ENCODE data around the gene SMAD2.
"Not testable (repeated sequence)": the region's sequence is repeated elsewhere in the genome, so short reads cannot be mapped to it uniquely, and the experiment has no call there.

SMAD2 gene

GRCh38 chr18:47838396-47838795 is 92.1 kb downstream of the SMAD2 start:
- no peak for DNase-seq

GRCh38 chr18:47832348-47832747 is 98.1 kb downstream of the SMAD2 start:
- no peak for DNase-seq

- DNase-seq: no peak
Observed at GRCh38 chr18:47831351-47831750, 99.1 kb downstream of the SMAD2 start.

GRCh38 chr18:47830772-47831171 is 99.7 kb downstream of the SMAD2 start:
- DNase-seq: no peak

- no peak for DNase-seq
Observed at GRCh38 chr18:47829831-47830230, 100.6 kb downstream of the SMAD2 start.

GRCh38 chr18:47828031-47828430 is 102.4 kb downstream of the SMAD2 start:
- DNase-seq: not testable (repeated sequence)

- peak in 1 of 4 experiments; percentile 10 for DNase-seq
Observed at GRCh38 chr18:47826157-47827074, 104.0 kb downstream of the SMAD2 start.

- no peak for DNase-seq
Observed at GRCh38 chr18:47821314-47821713, 109.1 kb downstream of the SMAD2 start.

- DNase-seq: no peak
Observed at GRCh38 chr18:47817795-47818077, 112.7 kb downstream of the SMAD2 start.

GRCh38 chr18:47817017-47817794 is 113.3 kb downstream of the SMAD2 start:
- DNase-seq: no peak

- no peak for DNase-seq
Observed at GRCh38 chr18:47815486-47816270, 114.8 kb downstream of the SMAD2 start.

- DNase-seq: no peak
Observed at GRCh38 chr18:47809420-47809819, 121.0 kb downstream of the SMAD2 start.

- no peak for DNase-seq
Observed at GRCh38 chr18:47802802-47803201, 127.7 kb downstream of the SMAD2 start.

- DNase-seq: no peak
Observed at GRCh38 chr18:47801817-47802216, 128.6 kb downstream of the SMAD2 start.

GRCh38 chr18:47800756-47801155 is 129.7 kb downstream of the SMAD2 start:
- no peak for DNase-seq

GRCh38 chr18:47800248-47800647 is 130.2 kb downstream of the SMAD2 start:
- no peak for DNase-seq

GRCh38 chr18:47799376-47799775 is 131.1 kb downstream of the SMAD2 start:
- no peak for DNase-seq

GRCh38 chr18:47798366-47798765 is 132.1 kb downstream of the SMAD2 start:
- no peak for DNase-seq

GRCh38 chr18:47797126-47797525 is 133.3 kb downstream of the SMAD2 start:
- no peak for DNase-seq

- DNase-seq: no peak
Observed at GRCh38 chr18:47795434-47795814, 135.0 kb downstream of the SMAD2 start.

GRCh38 chr18:47794725-47795433 is 135.6 kb downstream of the SMAD2 start:
- no peak for DNase-seq

GRCh38 chr18:47793609-47794008 is 136.8 kb downstream of the SMAD2 start:
- no peak for DNase-seq

Measured in suppressor macrophage (primary cell).